SKM-1 (cell line): ENCODE measurements around the gene AMPH.
"Not testable (repeated sequence)": the region's sequence is repeated elsewhere in the genome, so short reads cannot be mapped to it uniquely, and the experiment has no call there.

Experiments
- DNase-seq: peaks from one replicate; lab custom pipeline; 2025; ENCODE audit not compliant: unreplicated experiment; lab: John Stamatoyannopoulos, UW

Gene AMPH

DNA sequence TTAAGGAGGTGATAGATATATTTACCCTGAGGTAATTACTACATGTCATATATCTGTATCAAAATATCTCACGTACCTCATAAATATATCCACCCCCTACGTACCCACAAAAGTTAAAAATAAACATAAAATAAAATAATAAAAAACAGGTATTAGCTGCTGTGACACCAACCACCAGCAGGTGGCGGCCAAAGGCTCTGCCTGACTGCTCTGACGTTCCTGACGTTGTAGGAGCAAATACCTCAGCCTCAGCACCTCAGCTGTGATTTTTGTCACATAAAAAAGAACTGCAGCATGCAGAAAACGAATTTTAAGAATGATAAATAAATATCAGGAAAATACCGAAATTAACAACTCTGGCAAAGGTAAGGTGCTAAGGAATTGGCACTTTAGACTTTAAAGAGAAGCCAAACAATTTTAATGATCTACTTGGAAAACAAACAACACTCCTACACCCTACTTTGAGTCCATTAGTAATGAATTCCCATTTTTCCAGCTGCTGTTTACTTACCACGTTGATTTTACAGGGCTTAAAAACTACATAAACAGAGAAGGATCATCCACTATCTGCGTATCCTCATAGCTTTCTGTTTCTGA, 232.3 kb downstream of the AMPH start:
- peak; percentile 7 for DNase-seq

DNA sequence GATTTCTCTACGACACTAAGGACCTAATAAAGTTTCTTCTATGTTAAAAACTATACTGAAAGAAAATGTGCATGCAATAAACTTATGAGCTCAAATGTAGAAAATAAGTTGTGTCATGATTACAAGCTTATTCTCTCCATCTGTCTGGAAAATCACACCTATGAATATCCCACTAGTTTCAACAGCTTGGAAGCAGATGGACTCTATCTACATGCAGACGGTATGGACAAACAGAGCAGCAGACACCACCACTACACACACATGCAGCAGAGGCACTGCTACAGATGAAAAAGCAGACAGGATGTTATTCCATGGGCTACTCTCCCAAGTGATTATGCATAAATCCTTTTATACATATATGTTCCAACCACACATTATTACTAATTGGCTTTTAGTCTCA, 234.3 kb downstream of the AMPH start:
- DNase-seq = no peak

DNA sequence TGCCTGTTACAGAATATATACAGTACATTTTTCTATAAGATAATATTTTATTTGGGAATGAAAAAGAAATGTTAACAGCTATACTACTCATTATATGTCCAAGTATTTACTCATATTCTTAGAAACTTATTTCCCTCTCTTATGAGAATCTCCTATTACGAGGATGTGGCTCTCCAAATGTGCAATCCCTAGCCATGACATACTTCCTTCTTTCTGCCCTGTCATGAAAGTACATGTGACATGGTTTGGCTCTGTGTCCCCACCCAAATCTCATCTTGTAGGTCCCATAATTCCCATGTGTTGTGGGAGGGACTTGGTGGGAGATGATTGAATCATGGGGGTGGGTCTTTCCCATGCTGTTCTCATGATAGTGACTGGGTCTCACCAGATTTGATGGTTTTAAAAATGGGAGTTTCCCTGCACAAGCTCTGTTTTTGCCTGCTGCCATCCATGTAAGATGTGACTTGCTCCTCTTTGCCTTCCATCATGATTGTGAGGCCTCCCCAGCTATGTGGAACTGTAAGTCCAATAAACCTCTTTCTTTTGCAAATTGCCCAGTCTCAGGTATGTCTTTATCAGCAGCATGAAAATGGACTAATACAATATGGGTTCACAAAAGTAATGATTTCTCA, 235.1 kb downstream of the AMPH start:
- DNase-seq = not testable (repeated sequence)

DNA sequence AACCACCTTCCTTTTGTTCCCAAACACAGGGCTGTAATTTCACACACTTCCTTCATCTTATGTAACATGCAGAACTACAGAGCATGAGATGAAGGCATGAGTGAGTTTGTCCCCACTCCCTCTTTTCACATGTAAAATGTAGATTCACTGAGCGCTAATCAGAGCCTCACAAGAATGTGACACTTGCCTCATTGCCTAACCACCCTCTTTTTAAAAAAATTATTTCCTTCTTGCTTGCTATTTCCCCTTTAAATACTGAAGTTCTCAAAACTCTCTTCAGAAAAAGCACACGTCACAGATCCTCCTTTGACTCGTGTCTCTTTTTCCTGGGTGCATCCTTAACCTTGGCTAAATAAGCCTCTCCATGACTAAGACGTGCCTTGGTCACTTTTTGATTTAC, 236.5 kb downstream of the AMPH start:
- DNase-seq = no peak

DNA sequence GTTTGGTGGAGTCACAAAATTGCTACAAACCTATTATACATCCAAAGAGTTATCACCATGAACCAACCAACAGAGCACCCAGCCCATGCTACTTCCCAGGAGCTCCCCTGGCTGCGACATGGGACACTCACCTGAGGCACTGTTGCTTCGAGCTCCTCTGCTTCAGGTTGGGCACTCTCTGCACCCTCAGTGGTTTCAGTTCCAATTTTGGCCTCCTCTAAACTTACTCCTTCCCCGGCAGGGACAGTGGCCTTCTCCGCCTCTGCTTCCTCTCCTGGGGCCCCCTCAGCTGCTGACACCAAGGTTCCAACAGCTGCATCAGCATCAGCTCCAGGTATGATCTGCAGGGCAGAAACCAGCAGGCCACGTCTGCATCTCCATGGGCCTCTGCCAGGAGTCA, 237.3 kb downstream of the AMPH start:
- DNase-seq = no peak

DNA sequence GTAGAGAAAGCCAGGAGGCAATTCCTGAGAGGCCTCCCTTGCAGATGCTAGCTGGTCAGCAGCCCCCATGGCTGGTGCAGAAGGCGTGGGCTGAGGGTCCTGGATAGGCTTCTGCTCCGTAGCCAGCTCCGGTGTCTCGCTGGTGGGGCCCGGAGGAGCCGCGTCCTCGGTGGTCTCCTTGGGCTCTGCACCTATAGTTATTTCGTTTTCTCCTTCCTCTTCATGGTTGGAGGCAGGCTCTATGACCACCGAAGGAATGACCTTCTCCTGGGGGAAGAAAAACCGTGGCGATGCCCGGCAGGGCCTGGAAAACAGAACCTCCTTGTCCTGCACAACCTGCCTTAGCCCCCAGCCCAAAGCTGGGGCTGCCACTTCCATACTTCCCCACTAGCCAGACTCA, 239.4 kb downstream of the AMPH start:
- DNase-seq = no peak

DNA sequence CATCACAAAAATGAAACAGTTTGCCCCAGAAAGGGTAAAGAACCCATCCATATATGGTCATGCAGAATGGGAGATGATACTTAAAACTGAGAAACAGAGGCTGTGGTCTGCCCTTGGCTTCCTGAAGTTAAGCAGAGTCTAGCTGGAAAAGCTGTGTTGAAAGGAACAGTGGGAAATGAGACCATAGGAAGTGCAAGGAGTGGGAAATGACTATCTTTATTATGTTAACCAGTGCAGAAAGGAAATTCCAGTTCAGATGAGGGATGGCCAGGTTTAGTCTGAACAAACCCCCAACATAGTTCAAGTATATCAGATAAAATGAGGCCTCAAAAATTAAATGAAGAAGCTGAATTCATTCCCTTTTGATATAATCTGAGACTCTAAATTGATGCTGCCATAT, 245.5 kb downstream of the AMPH start:
- no peak for DNase-seq

DNA sequence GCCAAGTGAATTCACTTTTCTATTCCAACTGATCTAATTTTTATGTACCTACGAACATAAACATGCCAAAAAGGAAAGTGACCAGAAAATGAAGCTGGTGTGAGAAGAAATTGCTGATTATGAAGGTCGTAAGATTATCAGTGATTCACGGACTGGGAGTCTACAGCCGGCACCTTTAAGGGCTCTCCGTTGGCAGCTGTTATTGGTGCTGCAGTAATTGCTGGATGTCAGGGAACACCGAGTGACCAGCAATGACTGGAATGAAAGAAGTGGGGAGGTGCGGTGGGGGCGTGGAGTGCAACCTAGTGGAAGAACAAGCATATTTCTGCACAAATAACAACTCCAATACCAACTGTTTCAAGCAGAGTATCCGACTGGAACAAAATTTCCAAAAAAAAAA, 247.9 kb downstream of the AMPH start:
- no peak for DNase-seq

DNA sequence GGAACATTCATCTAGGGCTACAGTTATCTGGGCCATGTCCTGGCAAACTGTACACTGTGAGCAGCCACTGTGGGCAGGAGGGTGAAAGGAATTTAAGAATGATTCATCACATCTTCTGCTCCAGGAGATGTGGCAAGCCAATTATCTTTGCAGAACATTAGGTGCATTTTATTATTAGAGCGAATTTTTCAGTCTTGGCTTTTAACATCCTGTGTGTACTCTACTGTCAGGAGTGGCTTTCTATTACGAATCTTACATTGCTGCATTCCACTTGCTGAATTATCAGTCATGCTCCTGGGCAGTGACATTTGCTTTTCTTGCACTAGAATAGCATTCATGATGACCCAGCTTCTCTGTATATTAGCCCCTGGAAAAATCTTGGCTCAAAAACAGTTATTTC, 248.5 kb downstream of the AMPH start:
- no peak for DNase-seq

DNA sequence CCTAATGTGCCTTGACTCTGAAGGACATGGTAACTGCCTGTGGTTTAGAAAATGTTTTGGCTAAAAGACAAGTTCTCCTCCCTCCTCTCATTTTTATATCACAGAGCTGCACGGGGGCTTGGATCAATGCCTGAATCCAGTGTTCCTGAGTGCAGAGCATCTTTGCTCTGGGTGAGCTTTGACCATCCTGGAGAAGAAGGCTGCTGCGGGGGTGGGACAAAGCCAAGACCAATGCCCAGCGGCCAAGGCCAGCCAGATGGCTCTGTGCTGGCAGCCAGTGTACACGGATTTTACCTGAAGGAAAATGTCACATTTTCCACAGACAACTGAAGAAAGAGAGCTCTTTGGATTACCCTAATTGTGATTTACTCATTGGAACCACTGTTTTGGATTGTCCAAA, 255.7 kb downstream of the AMPH start:
- no peak for DNase-seq

DNA sequence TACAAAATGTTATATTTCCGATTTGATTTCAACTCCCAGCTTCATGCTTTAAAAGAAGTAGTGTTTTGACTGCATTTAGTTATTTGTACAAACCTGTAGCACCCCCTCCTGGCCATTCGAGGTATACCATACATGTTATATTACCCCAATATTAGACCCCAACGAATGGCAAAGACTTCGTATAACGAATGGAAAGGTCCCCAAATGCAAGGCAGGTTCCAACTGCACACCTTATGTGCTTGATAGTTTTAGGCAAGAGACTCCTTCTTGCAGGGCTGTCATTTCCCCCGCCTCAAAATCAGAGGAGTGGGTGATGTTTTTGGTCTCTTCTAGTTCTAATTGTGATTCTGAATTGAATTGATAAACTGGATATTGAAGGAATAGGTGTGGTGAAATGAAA, 256.7 kb downstream of the AMPH start:
- DNase-seq = peak; percentile 7

DNA sequence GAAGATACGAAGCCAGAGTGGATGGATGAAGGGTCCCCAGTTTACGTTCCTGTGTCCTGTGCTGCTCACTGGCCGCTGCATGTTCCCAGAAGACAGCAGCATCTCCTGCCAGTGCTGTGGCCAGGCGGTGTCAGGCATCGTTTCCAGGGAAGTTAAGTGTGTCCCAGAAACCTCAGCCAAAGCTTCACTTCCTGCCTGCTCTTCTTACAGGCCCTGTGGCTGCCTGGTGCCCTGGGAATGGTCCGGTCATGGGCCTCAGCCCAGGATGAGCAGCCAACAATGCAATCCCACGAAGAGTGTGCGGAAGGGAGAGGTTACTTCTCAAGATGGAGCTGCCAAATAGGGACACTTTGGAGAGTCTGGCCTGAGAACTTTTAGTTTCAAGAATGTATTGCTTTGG, 258.0 kb downstream of the AMPH start:
- no peak for DNase-seq

DNA sequence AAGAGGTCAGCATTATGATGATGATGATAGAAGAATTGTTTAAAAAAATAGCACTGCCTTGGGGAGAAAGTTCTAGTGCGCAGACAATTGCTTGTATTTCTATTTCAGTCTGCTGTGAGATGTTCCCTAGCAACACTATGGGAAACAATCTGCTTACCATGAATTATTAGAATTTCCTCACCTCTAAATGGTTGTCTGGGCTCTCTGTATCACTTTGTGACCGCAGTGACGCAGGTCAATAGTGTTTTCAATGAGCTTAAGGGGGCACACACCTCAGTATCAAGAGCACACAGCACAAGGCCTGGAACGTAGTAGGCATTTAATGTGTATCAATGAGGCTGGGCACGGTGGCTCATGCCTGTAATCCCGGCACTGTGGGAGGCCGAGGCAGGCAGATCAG, 258.9 kb downstream of the AMPH start:
- DNase-seq = no peak

DNA sequence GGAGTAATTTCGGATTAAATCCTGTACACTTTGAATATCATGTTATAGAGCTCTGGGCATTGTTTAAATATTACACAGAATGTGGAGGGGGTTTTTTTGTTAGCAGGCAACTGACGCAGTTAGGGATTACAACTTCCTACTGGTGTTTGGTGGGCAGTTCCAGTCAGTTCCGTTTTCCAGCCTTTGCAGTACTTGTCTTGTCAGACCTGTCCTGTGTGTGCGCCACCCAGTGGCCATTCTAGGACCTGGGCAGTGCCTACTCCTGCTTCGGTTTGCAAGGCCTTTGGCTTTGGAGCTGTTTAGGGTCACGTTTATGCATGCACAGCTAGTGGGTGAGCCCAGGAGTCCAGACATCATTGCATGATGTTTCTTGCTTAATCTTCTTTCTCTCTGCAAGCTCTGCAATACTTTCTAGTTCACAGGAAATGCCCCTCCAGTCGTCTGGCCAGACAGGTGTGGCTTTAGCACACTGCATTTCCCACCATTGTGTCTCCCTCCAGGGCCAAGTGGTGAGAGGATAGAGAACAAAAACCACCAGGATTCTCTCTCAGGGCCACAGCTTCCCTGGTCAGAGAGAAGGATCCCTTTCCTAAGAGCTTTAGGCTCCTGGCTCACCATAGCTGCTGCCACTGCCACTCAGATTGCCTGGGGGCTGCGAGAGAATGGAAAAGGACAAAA, 261.2 kb downstream of the AMPH start:
- peak; percentile 92 for DNase-seq

DNA sequence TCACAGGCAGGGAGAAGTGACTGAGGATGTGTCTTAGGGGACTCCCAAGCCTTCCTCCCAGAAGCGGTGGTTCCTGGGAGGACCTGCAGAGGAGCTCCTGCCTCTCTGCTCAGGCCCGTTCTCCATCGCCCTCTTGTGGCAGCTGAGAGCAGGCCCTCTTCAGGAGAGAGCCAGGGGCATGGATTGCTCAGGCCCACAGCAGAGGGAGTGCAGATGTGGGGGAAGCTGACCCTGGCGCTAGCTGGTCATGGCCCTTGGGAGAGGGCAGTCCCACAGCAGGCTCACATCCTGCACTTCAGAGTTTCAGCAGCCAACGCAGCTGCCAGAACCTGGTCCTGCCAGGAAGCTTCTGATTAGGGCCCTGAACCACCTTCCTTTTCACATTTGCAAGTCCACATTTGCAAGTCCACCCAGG, 263.0 kb downstream of the AMPH start:
- DNase-seq = peak; percentile 72

DNA sequence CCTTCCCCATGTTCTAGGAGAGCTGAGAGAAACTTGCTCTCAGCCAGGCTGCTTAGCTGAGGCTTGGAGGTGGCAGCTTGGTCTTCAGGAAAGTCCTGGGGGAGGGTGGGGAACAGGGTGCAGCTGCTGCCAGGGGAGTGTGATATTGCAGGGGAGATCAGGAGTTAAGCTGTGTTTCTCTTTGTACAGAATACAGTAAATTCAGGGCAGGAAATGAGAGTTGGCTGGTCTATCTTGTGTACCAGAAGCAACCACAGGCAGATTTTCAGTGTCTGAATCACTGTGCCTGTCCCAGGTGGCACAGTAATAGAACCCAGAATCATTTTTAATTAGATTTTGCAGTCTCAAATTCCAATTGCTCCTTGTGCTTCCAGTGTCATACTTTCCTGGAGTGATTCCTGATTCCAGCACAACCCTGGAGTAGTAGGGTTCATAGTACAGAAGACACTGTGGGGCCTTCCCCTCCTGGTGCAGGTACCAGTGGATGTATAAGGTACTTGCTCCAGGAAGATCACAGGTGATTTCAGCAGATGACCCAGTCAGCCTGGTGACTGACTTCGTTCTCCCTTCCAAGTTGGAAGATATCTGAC, 263.8 kb downstream of the AMPH start:
- no peak for DNase-seq

DNA sequence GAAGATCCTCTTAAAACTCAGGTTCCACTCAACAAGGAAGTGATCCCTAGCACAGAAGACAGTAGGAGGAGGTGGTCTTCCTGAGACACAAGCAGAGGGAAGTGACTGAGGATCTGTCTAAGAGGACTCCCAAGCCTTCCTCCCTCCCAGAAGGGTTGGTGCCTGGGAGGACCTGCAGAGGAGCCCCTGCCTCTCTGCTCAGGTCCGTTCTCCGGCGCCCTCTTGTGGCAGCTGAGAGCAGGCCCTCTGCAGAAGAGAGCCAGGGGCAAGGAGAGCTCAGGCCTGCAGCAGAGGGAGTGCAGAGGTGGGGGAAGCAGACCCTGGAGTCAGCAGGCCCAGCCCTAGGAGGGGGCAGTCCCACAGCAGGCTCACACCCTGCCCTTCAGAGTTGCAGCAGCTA, 267.8 kb downstream of the AMPH start:
- DNase-seq = peak; percentile 8

DNA sequence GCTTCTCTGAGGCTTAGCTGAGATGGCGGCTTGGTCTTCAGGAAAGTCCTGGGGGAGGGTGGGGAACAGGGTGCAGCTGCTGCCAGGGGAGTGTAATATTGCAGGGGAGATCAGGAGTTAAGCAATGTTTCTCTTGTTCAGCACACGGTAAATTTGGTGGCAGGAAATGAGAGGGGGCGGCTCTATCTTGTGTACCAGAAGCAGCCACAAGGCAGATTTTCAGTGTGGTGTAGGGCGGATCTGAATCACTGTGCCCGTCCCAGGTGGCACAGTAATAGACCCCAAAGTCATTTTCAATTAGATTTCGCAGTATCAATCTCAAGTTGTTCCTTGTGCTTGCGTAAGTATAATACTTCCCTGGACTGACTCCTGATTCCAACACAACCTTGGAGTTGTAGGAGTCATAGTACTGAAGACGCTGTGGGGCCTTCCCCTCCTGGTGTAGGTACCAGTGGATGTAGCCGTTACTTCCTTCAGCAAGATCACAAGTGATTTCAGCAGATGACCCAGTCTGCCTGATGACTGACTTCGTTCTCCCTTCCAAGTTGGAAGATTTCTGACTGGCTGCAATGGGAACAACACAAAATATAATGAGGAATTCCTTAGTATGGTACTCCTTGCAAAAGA, 268.4 kb downstream of the AMPH start:
- not testable (repeated sequence) for DNase-seq

DNA sequence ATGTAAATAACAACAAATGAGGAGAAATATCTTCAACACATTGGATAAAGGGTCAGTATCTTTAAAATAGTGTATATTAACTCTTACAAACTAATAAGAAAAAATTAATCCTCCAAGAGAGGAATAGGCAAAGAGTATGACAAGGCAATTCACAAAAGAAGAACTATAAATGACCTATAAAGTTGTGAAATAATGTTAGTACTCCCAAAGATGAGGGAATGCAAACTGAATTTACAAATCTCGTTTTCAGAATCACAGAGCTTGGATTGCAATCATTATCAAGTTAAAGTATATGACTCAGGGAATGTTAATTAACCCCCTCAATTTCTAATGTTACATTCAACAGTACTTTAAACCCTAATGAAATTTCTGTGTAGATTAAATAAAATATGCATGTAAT, 270.4 kb downstream of the AMPH start:
- DNase-seq = no peak

DNA sequence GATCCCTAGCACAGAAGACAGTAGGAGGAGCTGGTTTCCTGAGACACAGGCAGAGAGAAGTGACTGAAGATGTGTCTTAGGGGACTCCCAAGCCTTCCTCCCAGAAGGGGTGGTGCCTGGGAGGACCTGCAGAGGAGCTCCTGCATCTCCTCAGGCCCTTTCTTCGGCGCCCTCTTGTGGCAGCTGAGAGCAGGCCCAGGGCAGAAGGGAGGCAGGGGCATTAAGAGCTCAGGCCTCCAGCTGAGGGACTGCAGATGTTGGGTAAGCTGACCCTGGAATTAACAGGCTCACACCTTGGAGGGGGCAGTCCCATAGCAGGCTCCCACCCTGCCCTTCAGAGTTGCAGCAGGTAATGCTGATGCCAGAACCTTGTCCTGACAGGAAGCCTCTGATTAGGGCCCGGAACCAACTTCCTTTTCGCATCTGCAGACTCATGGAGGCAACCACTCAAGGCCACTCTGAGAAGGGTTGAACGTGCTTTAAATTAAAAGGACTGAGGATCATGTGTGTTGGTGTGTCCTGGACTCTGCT, 272.0 kb downstream of the AMPH start:
- DNase-seq = peak; percentile 40

DNA sequence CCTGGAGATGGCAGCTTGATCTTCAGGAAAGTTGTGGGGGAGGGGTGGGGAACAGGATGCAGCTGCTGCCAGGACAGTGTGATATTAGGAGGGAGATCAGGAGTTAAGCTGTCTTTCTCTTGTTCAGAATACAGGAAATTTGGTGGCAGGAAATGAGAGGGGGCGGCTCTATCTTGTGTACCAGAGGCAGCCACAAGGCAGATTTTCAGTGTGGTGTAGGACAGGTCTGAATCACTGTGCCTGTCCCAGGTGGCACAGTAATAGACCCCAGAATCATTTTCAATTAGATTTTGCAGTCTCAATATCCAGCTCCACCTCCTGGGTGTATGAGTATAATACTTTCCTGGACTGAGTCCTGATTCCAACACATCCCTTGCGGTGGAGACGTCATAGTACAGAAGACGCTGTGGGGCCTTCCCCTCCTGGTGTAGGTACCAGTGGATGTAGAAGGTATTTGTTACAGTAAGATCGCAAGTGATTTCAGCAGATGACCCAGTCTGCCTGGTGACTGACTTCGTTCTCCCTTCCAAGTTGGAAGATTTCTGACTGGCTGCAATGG, 272.8 kb downstream of the AMPH start:
- not testable (repeated sequence) for DNase-seq
